HepG2 (cell line): ENCODE measurements around the gene LYPD1. TPM values are rescaled to one million over a fixed set of nuclear protein-coding genes. Genes with fewer than 3 reads are reported as not detected.

ENCODE experiments used
- ARHGAP35 ChIP-seq: sonication (generic); formaldehyde crosslinking; IDR thresholded peaks from 2 replicates; pipeline ENCODE4 v1.9.0; 2022; ENCODE audit warnings: mild to moderate bottlenecking, inconsistent platforms, moderate library complexity, missing genetic modification reagents, borderline replicate concordance
- CAMTA2 ChIP-seq: sonication (generic); formaldehyde crosslinking; IDR thresholded peaks from 2 replicates; pipeline ENCODE4 v1.4.0; 2020; ENCODE audit warnings: mild to moderate bottlenecking, missing genetic modification reagents, borderline replicate concordance
- HDAC2 ChIP-seq: sonication (generic); formaldehyde crosslinking; IDR thresholded peaks from 2 replicates; pipeline ENCODE4 v1.4.0; 2020; ENCODE audit warnings: missing genetic modification reagents
- HES4 ChIP-seq: sonication (generic); formaldehyde crosslinking; IDR thresholded peaks from 2 replicates; pipeline ENCODE4 v1.9.0; 2021; ENCODE audit warnings: mild to moderate bottlenecking, missing genetic modification reagents, borderline replicate concordance
- KLF12 ChIP-seq: sonication (generic); formaldehyde crosslinking; IDR thresholded peaks from 2 replicates; pipeline ENCODE4 v1.4.0; 2020; ENCODE audit warnings: missing genetic modification reagents, borderline replicate concordance
- MBD4 ChIP-seq: IDR thresholded peaks from 2 replicates; pipeline ENCODE4 v1.6.1; 2012; ENCODE audit warnings: low read length, inconsistent platforms, borderline replicate concordance
- MED1 ChIP-seq: sonication (generic); formaldehyde crosslinking; IDR thresholded peaks from 2 replicates; pipeline ENCODE4 v1.4.0; 2020; ENCODE audit warnings: missing genetic modification reagents
- NONO ChIP-seq, 2 experiments: fragments of 450-650 bp in 1 of 2; sonication (generic) in 1 of 2; formaldehyde crosslinking in 1 of 2; IDR thresholded peaks in 1 of 2; conservative IDR thresholded peaks in 1 of 2; 2 replicates each; pipeline versions ENCODE4 v1.6.1 to v1.8.0; 2017 to 2022; ENCODE audit warnings: mild to moderate bottlenecking in 1 of 2, missing genetic modification reagents in 1 of 2, moderate library complexity in 1 of 2
- REPIN1 ChIP-seq: sonication (generic); formaldehyde crosslinking; IDR thresholded peaks from 2 replicates; pipeline ENCODE4 v1.8.0; 2022; ENCODE audit warnings: missing genetic modification reagents, low read depth, mild to moderate bottlenecking, borderline replicate concordance
- RXRB ChIP-seq: IDR thresholded peaks from 2 replicates; pipeline ENCODE4 v1.6.1; 2016; ENCODE audit warnings: borderline replicate concordance, missing genetic modification reagents, missing compliant biosample characterization
- SAP130 ChIP-seq: IDR thresholded peaks from 2 replicates; pipeline ENCODE4 v1.6.1; 2016; ENCODE audit warnings: low read depth
- ZFP41 ChIP-seq: sonication (generic); formaldehyde crosslinking; IDR thresholded peaks from 2 replicates; pipeline ENCODE4 v1.4.0; 2020; ENCODE audit warnings: mild to moderate bottlenecking, missing genetic modification reagents, borderline replicate concordance
- ZNF232 ChIP-seq: sonication (generic); formaldehyde crosslinking; IDR thresholded peaks from 2 replicates; pipeline ENCODE4 v1.4.0; 2020; ENCODE audit warnings: missing genetic modification reagents, borderline replicate concordance
- ZNF614 ChIP-seq: IDR thresholded peaks from 2 replicates; pipeline ENCODE4 v1.6.1; 2018; ENCODE audit warnings: missing biosample characterization, missing genetic modification reagents, inconsistent platforms, borderline replicate concordance
- ZNF629 ChIP-seq: sonication (generic); formaldehyde crosslinking; conservative IDR thresholded peaks from 2 replicates; pipeline ENCODE4 v1.5.0; 2020; ENCODE audit warnings: missing genetic modification reagents
- ZNF747 ChIP-seq: sonication (generic); formaldehyde crosslinking; IDR thresholded peaks from 2 replicates; pipeline ENCODE4 v1.8.1; 2023; ENCODE audit warnings: missing genetic modification reagents, mild to moderate bottlenecking, borderline replicate concordance
- polyA plus RNA-seq, 8 experiments: library from polyadenylated mRNA; depleted of rRNA in 3 of 8; stranded (reverse) in 7 of 8; unstranded in 1 of 8; fragments of >200 nt; fragmentation: Illumina TruSeq in 4 of 8; extraction: Trizol in 4 of 8; gene quantifications; 2 replicates each; pipeline versions ENCODE4 v1.2.1 to v1.2.3, GENCODE V29; 2011 to 2016; ENCODE audit warnings: low read depth in 4 of 8, missing spikeins in 1 of 8, mixed read lengths in 1 of 8; ENCODE audit not compliant: insufficient read depth in 1 of 8
- total RNA-seq, 5 experiments: library from RNA; depleted of rRNA; stranded (reverse); fragments of >200 nt; fragmentation: Illumina TruSeq; extraction: Trizol; gene quantifications; 2 replicates each; pipeline ENCODE4 v1.2.3, GENCODE V29; 2016; ENCODE audit warnings: low read depth in 1 of 5
- TF ChIP-seq, protein P1 (sequence below), 2 experiments: IDR thresholded peaks; 2 replicates each; pipeline ENCODE4 v1.6.1; 2011 to 2012; ENCODE audit warnings: low read length in 2 of 2, borderline replicate concordance in 1 of 2, low read depth in 1 of 2, mild to moderate bottlenecking in 1 of 2, moderate library complexity in 1 of 2
- TF ChIP-seq, protein P2 (sequence below): sonication (generic); formaldehyde crosslinking; IDR thresholded peaks from 2 replicates; pipeline ENCODE4 v1.5.0; 2020; ENCODE audit warnings: mild to moderate bottlenecking, missing genetic modification reagents, borderline replicate concordance
- TF ChIP-seq, protein P3 (sequence below): IDR thresholded peaks from 2 replicates; pipeline ENCODE4 v1.4.0; 2020; ENCODE audit warnings: mild to moderate bottlenecking, missing genetic modification reagents

Gene LYPD1
- total and polyA plus RNA-seq, 2 of the 13 experiments (the other 11 are each of a cell fraction or from before 2014, with no cell fraction given): not detected

DNA sequence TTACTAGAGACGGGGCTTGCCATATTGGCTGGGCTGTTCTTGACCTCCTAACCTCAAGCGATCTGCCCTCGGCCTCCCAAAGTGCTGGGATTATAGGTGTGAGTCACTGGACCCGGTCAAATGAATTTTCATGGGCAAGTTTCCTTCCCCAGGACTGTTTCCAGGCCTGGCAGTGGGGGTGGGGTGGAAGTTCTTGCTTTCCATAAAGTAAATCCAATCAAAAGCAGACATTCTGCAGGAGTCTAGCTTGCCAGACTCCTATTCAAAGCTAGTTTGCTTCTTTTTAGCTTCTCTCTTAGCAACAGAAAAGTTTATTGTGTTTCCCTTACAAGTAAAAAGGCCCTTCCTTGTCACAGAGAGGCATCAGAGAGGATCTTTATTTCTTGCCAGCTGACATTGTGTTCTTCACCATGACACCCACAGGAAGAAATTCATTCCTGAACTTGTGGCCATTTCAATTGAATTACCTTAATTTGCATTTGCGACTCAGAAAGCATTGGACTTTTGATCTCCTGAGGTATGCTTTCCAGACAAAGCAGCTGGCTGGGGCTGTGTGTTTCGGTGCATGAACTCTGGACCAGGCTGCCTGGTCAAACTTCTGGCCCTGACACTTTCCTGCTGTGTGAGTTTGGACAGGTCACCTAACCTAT is 37.9 kb downstream of the LYPD1 start (continued):
- no peak for TF ChIP-seq ARHGAP35 (CRISPR knock-in tag)
- no peak; the same call in 1 of the 2 replicates for TF ChIP-seq SAP130 (CRISPR knock-in tag)
- TF ChIP-seq, protein P1, sequence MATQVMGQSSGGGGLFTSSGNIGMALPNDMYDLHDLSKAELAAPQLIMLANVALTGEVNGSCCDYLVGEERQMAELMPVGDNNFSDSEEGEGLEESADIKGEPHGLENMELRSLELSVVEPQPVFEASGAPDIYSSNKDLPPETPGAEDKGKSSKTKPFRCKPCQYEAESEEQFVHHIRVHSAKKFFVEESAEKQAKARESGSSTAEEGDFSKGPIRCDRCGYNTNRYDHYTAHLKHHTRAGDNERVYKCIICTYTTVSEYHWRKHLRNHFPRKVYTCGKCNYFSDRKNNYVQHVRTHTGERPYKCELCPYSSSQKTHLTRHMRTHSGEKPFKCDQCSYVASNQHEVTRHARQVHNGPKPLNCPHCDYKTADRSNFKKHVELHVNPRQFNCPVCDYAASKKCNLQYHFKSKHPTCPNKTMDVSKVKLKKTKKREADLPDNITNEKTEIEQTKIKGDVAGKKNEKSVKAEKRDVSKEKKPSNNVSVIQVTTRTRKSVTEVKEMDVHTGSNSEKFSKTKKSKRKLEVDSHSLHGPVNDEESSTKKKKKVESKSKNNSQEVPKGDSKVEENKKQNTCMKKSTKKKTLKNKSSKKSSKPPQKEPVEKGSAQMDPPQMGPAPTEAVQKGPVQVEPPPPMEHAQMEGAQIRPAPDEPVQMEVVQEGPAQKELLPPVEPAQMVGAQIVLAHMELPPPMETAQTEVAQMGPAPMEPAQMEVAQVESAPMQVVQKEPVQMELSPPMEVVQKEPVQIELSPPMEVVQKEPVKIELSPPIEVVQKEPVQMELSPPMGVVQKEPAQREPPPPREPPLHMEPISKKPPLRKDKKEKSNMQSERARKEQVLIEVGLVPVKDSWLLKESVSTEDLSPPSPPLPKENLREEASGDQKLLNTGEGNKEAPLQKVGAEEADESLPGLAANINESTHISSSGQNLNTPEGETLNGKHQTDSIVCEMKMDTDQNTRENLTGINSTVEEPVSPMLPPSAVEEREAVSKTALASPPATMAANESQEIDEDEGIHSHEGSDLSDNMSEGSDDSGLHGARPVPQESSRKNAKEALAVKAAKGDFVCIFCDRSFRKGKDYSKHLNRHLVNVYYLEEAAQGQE (IDR thresholded peaks at IDR 0.05; ENCODE audit: borderline replicate concordance in 1 of 2, low read depth in 1 of 2, low read length in 2 of 2): peak in 1 of 2 experiments; percentile 29; a peak in 1 of 4 replicates
- no peak for TF ChIP-seq MED1
- TF ChIP-seq ZNF232 (CRISPR knock-in tag): no peak
- TF ChIP-seq, protein P2, sequence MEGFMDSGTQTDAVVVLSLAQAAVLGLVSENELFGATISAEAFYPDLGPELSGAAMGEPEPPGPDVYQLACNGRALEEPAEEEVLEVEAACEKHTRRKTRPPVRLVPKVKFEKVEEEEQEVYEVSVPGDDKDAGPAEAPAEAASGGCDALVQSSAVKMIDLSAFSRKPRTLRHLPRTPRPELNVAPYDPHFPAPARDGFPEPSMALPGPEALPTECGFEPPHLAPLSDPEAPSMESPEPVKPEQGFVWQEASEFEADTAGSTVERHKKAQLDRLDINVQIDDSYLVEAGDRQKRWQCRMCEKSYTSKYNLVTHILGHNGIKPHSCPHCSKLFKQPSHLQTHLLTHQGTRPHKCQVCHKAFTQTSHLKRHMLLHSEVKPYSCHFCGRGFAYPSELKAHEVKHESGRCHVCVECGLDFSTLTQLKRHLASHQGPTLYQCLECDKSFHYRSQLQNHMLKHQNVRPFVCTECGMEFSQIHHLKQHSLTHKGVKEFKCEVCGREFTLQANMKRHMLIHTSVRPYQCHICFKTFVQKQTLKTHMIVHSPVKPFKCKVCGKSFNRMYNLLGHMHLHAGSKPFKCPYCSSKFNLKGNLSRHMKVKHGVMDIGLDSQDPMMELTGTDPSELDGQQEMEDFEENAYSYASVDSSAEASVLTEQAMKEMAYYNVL (CRISPR knock-in tag): 0 out of 2 replicates have a peak, but pooled peaks have one; percentile 4
- TF ChIP-seq ZNF629 (CRISPR knock-in tag): no peak; the same call in 1 of the 2 replicates
- no peak for TF ChIP-seq ZFP41 (CRISPR knock-in tag)
- TF ChIP-seq NONO (IDR thresholded peaks at IDR 0.05): no peak
- TF ChIP-seq NONO (CRISPR knock-in tag; conservative IDR thresholded peaks at IDR 0.05): peak; percentile 18; the same call in 1 of the 2 replicates
- no peak for TF ChIP-seq KLF12 (CRISPR knock-in tag)
- TF ChIP-seq CAMTA2 (CRISPR knock-in tag): no peak
- TF ChIP-seq ZNF614 (CRISPR knock-in tag): no peak
- no peak for TF ChIP-seq MBD4
- TF ChIP-seq REPIN1: peak; percentile 39; the same call in 1 of the 2 replicates
- no peak; the same call in 1 of the 2 replicates for TF ChIP-seq HDAC2 (CRISPR knock-in tag)
- TF ChIP-seq RXRB (CRISPR knock-in tag): peak; percentile 52; the same call in 1 of the 2 replicates
- TF ChIP-seq ZNF747 (CRISPR knock-in tag): no peak
- TF ChIP-seq, protein P3, sequence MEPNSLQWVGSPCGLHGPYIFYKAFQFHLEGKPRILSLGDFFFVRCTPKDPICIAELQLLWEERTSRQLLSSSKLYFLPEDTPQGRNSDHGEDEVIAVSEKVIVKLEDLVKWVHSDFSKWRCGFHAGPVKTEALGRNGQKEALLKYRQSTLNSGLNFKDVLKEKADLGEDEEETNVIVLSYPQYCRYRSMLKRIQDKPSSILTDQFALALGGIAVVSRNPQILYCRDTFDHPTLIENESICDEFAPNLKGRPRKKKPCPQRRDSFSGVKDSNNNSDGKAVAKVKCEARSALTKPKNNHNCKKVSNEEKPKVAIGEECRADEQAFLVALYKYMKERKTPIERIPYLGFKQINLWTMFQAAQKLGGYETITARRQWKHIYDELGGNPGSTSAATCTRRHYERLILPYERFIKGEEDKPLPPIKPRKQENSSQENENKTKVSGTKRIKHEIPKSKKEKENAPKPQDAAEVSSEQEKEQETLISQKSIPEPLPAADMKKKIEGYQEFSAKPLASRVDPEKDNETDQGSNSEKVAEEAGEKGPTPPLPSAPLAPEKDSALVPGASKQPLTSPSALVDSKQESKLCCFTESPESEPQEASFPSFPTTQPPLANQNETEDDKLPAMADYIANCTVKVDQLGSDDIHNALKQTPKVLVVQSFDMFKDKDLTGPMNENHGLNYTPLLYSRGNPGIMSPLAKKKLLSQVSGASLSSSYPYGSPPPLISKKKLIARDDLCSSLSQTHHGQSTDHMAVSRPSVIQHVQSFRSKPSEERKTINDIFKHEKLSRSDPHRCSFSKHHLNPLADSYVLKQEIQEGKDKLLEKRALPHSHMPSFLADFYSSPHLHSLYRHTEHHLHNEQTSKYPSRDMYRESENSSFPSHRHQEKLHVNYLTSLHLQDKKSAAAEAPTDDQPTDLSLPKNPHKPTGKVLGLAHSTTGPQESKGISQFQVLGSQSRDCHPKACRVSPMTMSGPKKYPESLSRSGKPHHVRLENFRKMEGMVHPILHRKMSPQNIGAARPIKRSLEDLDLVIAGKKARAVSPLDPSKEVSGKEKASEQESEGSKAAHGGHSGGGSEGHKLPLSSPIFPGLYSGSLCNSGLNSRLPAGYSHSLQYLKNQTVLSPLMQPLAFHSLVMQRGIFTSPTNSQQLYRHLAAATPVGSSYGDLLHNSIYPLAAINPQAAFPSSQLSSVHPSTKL (CRISPR knock-in tag): peak; percentile 73
- TF ChIP-seq HES4 (CRISPR knock-in tag): no peak
